ENCODE data around the gene SYMPK.
"Not testable (repeated sequence)": the region's sequence is repeated elsewhere in the genome, so short reads cannot be mapped to it uniquely, and the experiment has no call there.

SYMPK gene

GRCh38 chr19:45881082-45881908, 18.3 kb upstream of the SYMPK start:
- DNase-seq = no peak

GRCh38 chr19:45879971-45880370, 17.0 kb upstream of the SYMPK start:
- Mint-ChIP-seq H3K4me3 (no peak overlapping the region), H3K4me1 (ENCODE audit: low read depth) (peaks cover 44% of the 10 kb centered on the region), H3K27ac (no peak overlapping the region), H3K36me3 (ENCODE audit: low read depth) (peaks cover 8% of the 10 kb centered on the region), H3K9me3 (no peaks in the 10 kb centered on the region), H3K27me3 (peaks cover 29% of the 10 kb centered on the region)
- DNase-seq = no peak

More at GRCh38 chr19:45881082-45881908, 18.3 kb upstream of the SYMPK start:
- no peaks in the 10 kb centered on the region for H3K9me3 Mint-ChIP-seq
- peaks cover 40% of the 10 kb centered on the region for H3K4me1 Mint-ChIP-seq (ENCODE audit: low read depth)
- peaks cover 8% of the 10 kb centered on the region for H3K36me3 Mint-ChIP-seq (ENCODE audit: low read depth)
- no peak overlapping the region for H3K4me3 Mint-ChIP-seq
- no peak overlapping the region for H3K27ac Mint-ChIP-seq
- peaks cover 17% of the 10 kb centered on the region for H3K27me3 Mint-ChIP-seq

DNA sequence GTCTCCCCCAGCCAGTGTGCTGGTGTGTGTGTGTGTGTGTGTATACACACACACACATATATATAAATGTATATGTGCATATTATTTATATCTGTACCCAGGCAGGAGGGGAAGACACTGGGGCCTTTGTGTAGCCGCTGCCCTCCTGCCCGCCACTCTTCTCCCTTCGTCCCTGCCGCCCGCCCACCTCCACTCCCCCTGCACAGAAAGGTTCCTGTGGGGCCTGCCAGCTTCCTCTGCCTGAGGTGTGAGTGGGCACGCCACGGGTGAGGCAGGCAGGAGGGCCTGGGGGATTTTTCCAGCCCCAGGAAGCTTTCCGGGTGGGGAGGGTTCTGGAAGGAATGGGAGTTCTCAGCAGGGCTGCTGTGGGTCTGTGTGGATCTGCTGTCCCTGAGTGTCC, 16.1 kb upstream of the SYMPK start:
- Mint-ChIP-seq H3K4me1 (ENCODE audit: low read depth) (peaks cover 40% of the 10 kb centered on the region), H3K36me3 (ENCODE audit: low read depth) (peaks cover 8% of the 10 kb centered on the region), H3K4me3 (no peak overlapping the region), H3K27me3 (peaks cover 34% of the 10 kb centered on the region), H3K9me3 (no peaks in the 10 kb centered on the region), H3K27ac (no peak overlapping the region)
- no peak for DNase-seq

DNA sequence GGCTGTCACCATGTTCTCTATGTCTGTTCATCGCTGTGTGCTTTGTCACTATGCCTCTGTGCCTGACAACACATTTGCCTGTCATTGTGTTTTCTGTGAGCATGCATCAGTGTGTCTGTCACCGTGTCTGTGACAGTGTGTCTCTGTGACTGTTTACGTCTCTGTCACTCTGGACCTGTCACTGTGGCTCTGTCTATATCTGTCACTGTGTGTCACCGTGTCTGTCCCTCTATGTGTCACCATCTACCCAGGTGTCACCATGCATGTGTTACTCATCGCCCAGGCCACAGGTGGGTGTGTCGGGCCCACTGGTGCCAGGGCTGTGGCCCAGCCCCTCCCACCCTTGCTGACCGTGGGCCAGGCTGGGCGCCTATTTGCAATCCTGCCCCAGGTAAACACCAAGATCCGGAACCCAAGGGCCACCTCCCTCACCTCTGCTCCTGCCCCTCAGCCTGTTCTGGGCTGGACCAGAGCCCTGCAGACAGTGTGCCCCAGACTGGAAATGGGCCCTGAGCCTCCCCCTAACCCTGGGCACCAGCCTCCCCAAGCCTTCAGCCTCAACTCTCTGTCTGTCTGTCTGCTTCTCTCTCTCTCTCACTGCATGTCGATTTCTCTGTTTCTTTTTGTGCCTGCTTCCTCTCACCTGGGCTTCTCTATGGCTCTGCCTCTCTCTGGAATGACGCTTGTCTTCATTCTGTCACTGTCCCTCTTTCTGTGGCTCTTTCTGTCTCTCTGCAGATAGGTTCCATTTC, 15.3 kb upstream of the SYMPK start:
- Mint-ChIP-seq H3K36me3 (ENCODE audit: low read depth) (peaks cover 2% of the 10 kb centered on the region), H3K4me1 (ENCODE audit: low read depth) (peaks cover 31% of the 10 kb centered on the region), H3K27me3 (peaks cover 34% of the 10 kb centered on the region), H3K9me3 (no peaks in the 10 kb centered on the region), H3K4me3 (no peak overlapping the region), H3K27ac (peak overlapping the region; percentile 10)
- no peak for DNase-seq

GRCh38 chr19:45876411-45877197, 13.7 kb upstream of the SYMPK start:
- H3K9me3 Mint-ChIP-seq = no peaks in the 10 kb centered on the region
- peaks cover 34% of the 10 kb centered on the region for H3K27me3 Mint-ChIP-seq
- peak overlapping the region; percentile 47 for H3K4me3 Mint-ChIP-seq
- peak overlapping the region; percentile 83 for H3K27ac Mint-ChIP-seq
- H3K4me1 Mint-ChIP-seq (ENCODE audit: low read depth) = peaks cover 24% of the 10 kb centered on the region
- peak; percentile 61 for DNase-seq
- no peaks in the 10 kb centered on the region for H3K36me3 Mint-ChIP-seq (ENCODE audit: low read depth)

- Mint-ChIP-seq H3K4me3 (no peak overlapping the region), H3K4me1 (ENCODE audit: low read depth) (peaks cover 19% of the 10 kb centered on the region), H3K27me3 (peaks cover 33% of the 10 kb centered on the region), H3K9me3 (no peaks in the 10 kb centered on the region), H3K36me3 (ENCODE audit: low read depth) (no peaks in the 10 kb centered on the region), H3K27ac (peak overlapping the region; percentile 83)
- no peak for DNase-seq
Observed at GRCh38 chr19:45876161-45876410, 13.1 kb upstream of the SYMPK start.

GRCh38 chr19:45874620-45874966, 11.6 kb upstream of the SYMPK start:
- Mint-ChIP-seq H3K27ac (no peak overlapping the region), H3K4me3 (no peak overlapping the region), H3K9me3 (no peaks in the 10 kb centered on the region), H3K36me3 (ENCODE audit: low read depth) (no peaks in the 10 kb centered on the region), H3K27me3 (peaks cover 31% of the 10 kb centered on the region), H3K4me1 (ENCODE audit: low read depth) (peaks cover 18% of the 10 kb centered on the region)
- DNase-seq = no peak

GRCh38 chr19:45873219-45873772, 10.3 kb upstream of the SYMPK start:
- Mint-ChIP-seq H3K36me3 (ENCODE audit: low read depth) (no peaks in the 10 kb centered on the region), H3K4me1 (ENCODE audit: low read depth) (peaks cover 18% of the 10 kb centered on the region), H3K4me3 (no peak overlapping the region), H3K27ac (no peak overlapping the region), H3K27me3 (peaks cover 27% of the 10 kb centered on the region), H3K9me3 (no peaks in the 10 kb centered on the region)
- no peak for DNase-seq

DNA sequence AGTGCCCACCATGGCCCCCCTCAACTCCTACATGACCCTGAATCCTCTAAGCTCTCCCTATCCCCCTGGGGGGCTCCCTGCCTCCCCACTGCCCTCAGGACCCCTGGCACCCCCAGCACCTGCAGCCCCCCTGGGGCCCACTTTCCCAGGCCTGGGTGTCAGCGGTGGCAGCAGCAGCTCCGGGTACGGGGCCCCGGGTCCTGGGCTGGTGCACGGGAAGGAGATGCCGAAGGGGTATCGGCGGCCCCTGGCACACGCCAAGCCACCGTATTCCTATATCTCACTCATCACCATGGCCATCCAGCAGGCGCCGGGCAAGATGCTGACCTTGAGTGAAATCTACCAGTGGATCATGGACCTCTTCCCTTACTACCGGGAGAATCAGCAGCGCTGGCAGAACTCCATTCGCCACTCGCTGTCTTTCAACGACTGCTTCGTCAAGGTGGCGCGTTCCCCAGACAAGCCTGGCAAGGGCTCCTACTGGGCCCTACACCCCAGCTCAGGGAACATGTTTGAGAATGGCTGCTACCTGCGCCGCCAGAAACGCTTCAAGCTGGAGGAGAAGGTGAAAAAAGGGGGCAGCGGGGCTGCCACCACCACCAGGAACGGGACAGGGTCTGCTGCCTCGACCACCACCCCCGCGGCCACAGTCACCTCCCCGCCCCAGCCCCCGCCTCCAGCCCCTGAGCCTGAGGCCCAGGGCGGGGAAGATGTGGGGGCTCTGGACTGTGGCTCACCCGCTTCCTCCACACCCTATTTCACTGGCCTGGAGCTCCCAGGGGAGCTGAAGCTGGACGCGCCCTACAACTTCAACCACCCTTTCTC, 9.4 kb upstream of the SYMPK start:
- no peak for DNase-seq
- Mint-ChIP-seq H3K36me3 (ENCODE audit: low read depth) (no peaks in the 10 kb centered on the region), H3K9me3 (no peaks in the 10 kb centered on the region), H3K27me3 (peaks cover 21% of the 10 kb centered on the region), H3K4me3 (no peak overlapping the region), H3K4me1 (ENCODE audit: low read depth) (peaks cover 13% of the 10 kb centered on the region), H3K27ac (no peak overlapping the region)

DNA sequence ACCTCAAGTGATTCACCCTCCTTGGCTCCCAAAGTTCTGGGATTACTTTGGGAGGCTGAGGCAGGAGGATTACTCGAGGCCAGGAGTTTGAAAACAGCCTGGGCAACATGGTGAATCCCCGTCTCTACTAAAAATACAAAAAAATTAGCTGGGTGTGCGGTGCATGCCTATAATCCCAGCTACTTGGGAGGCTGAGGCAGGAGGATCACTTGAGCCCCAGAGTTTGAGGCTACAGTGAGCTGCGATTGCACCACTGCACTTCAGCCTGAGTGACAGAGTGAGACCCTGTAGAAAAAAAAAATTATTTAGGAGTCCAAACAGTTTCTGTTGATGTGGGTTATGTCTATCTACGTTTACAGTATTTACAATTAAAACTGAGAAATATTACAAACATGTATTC, 7.9 kb upstream of the SYMPK start:
- Mint-ChIP-seq H3K36me3 (ENCODE audit: low read depth) (no peaks in the 10 kb centered on the region), H3K4me1 (ENCODE audit: low read depth) (peaks cover 3% of the 10 kb centered on the region), H3K4me3 (no peak overlapping the region), H3K27ac (no peak overlapping the region), H3K9me3 (no peaks in the 10 kb centered on the region), H3K27me3 (peaks cover 13% of the 10 kb centered on the region)
- DNase-seq = no peak

GRCh38 chr19:45867241-45867640, 4.3 kb upstream of the SYMPK start:
- not testable (repeated sequence) for DNase-seq; H3K27ac Mint-ChIP-seq; H3K36me3 Mint-ChIP-seq (ENCODE audit: low read depth); H3K9me3 Mint-ChIP-seq; H3K4me3 Mint-ChIP-seq
- Mint-ChIP-seq H3K4me1 (ENCODE audit: low read depth) (peaks cover 14% of the 10 kb centered on the region), H3K27me3 (peaks cover 26% of the 10 kb centered on the region)

DNA sequence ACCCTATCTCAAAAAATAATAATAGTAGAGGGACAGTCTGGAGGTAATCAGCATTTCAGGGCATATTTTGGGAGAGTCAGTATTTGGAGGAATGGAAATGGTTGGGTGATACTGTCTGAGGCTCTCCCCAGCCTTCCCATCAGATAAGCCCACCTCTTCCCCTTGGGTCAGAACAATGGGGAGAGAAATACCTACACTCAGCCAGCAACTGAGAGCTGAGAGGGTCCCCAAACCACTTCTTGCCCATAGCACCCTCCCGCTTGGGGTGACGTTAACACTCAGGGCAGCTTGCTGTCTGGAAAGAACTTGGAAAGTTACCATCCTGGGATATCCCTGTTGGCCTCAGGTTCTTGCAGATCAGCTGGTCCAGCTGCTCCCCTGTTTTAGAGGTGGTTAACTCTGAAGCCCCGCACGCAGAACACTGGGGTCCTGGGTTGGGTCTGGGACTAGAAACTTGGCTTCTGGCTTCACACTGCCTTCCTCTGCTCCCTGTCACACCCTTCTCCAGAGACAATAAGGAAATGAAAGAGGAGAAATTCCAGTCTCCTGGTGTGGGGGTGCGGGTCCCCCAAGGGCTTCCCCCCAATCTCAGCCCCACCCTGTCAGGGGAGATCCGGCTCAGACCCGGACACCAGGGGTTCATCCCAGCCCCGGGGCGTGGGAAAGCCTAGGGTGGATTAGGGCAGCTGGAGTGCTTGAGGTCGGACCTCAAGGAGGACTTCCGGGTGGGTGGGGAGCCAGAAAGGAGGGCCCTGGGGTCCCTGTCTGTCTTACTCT, 3.6 kb upstream of the SYMPK start:
- Mint-ChIP-seq H3K4me1 (ENCODE audit: low read depth) (peaks cover 19% of the 10 kb centered on the region), H3K36me3 (ENCODE audit: low read depth) (peaks cover 13% of the 10 kb centered on the region), H3K27me3 (peaks cover 26% of the 10 kb centered on the region), H3K27ac (no peak overlapping the region), H3K9me3 (no peaks in the 10 kb centered on the region), H3K4me3 (no peak overlapping the region)
- no peak for DNase-seq

DNA sequence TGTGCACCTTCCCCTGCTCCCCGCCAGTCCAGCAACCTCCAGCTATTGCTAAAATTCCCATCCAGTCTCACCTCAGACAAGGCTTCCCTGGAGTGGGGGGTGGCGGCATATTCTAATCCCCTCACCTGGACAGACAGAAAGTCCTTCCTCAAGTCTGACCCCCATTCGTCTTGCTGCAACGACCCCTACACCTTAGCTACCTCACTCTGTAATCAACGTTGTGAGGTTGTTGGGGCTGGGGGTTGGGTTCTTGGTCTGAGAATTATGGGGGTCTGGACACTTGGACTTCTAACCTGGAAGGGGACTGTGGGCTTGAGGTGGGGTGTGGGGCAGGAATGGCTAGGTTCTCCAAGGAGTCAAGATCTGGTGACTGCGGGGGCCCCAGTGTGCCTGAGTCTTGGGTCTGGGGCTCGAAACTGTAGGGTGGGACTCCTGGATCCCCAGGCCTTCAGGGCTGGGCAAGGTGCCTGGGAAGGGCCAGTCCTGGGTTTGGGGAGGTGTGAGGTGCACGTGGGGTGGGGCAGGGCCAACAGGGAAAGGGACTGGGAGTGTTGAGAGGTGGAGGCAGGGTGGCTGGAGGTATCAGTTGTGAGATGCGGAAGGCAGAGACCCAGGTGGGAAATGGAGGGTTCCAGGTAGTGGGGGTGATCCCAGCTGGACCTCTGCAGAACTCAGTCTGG, 2.5 kb upstream of the SYMPK start:
- no peak overlapping the region for H3K27ac Mint-ChIP-seq
- H3K4me1 Mint-ChIP-seq (ENCODE audit: low read depth) = peaks cover 25% of the 10 kb centered on the region
- H3K27me3 Mint-ChIP-seq = peaks cover 26% of the 10 kb centered on the region
- no peak overlapping the region for H3K4me3 Mint-ChIP-seq
- DNase-seq = no peak
- no peaks in the 10 kb centered on the region for H3K9me3 Mint-ChIP-seq
- peaks cover 22% of the 10 kb centered on the region for H3K36me3 Mint-ChIP-seq (ENCODE audit: low read depth)

All from activated T-cell treated with anti-CD3 and anti-CD28 coated beads, Interleukin-2, amount 50 U/mL, for 24 hours (primary cell).